Measurements from ENCODE around the gene TSPAN32. TPM values are rescaled to one million over a fixed set of nuclear protein-coding genes. Genes with fewer than 3 reads are reported as not detected.
A peak's percentile ranks its signal among the peaks of the same experiment; 100 is the strongest.

Gene TSPAN32
- total and polyA plus RNA-seq, 10 of the 15 experiments (the other 5 are each of a cell fraction or from before 2014, with no cell fraction given) = 0.08 TPM; not detected in 9

- H3K27me3 ChIP-seq (replicated peaks in 1 of 2; ENCODE audit: control insufficient read depth in 2 of 2, insufficient read depth in 2 of 2, low read length in 1 of 2) = no peaks in the 10 kb centered on the region; a peak in 2 of 4 replicates
- H3K4me2 ChIP-seq (ENCODE audit: control insufficient read depth, insufficient read depth) = peak overlapping the region; percentile 25; the same call in 1 of the 2 replicates
- intact Hi-C loops (cut with micrococcal nuclease; ENCODE audit: unreplicated experiment) = no loop called here
- H3K79me2 ChIP-seq (ENCODE audit: control insufficient read depth, insufficient read depth, low read length) = no peaks in the 10 kb centered on the region
- no peaks in the 10 kb centered on the region for H4K20me1 ChIP-seq (ENCODE audit: control insufficient read depth, insufficient read depth)
- H3K4me1 ChIP-seq (ENCODE audit: control insufficient read depth, insufficient read depth, low read length) = peaks cover 15% of the 10 kb centered on the region
- CTCF ChIA-PET = no interaction called here
- H3K36me3 ChIP-seq (ENCODE audit: control insufficient read depth in 2 of 2, insufficient read depth in 2 of 2, low read length in 1 of 2) = no peaks in the 10 kb centered on the region
- 5% methylated on average over 29 of the region's 89 CpGs for WGBS (ENCODE audit: insufficient coverage, insufficient replicate concordance, low lambda C conversion rate, missing lambda C conversion rate)
- in situ Hi-C loops (cut with MboI) = no loop called here
- ATAC-seq (no peak), FAIRE-seq (no peak), DNase-seq (ENCODE audit: low read depth, low spot score) (no peak)
- RAD21 ChIA-PET (ENCODE audit: unreplicated experiment) = no interaction called here
- no peaks in the 10 kb centered on the region; the same call in 2 of the 3 replicates for H3K9me3 ChIP-seq (replicated peaks; ENCODE audit: control insufficient read depth, insufficient read depth, low read length)
- POLR2A ChIA-PET = no interaction called here
- SMC1A ChIA-PET (ENCODE audit: uncharacterized antibody, unreplicated experiment) = no interaction called here
- H3K4me3 ChIP-seq = no peak overlapping the region
- BruUV-seq (replicated peaks) = no TSS peak
- H3K9ac ChIP-seq (ENCODE audit: control insufficient read depth, insufficient read depth, low read length) = no peak overlapping the region
- TF ChIP-seq ZBED1 (IDR thresholded peaks at IDR 0.05; ENCODE audit: borderline replicate concordance) (no peak), SUZ12 (IDR thresholded peaks at IDR 0.05; ENCODE audit: unreplicated experiment) (peak; percentile 41)
- H2AFZ ChIP-seq (ENCODE audit: control insufficient read depth, low read depth, low read length) = no peak overlapping the region
- no peak overlapping the region for H3K27ac ChIP-seq (ENCODE audit: control insufficient read depth, insufficient read depth)
Measured at GRCh38 chr11:2268729-2269600, 32.8 kb upstream of the TSPAN32 start.

GRCh38 chr11:2269601-2270321, 32.1 kb upstream of the TSPAN32 start:
- no peak for ATAC-seq
- peaks cover 15% of the 10 kb centered on the region for H3K4me1 ChIP-seq (ENCODE audit: control insufficient read depth, insufficient read depth, low read length)
- no peaks in the 10 kb centered on the region for H4K20me1 ChIP-seq (ENCODE audit: control insufficient read depth, insufficient read depth)
- POLR2A ChIA-PET = no interaction called here
- no peak for DNase-seq (ENCODE audit: low read depth, low spot score)
- no peak for FAIRE-seq
- H3K27me3 ChIP-seq (replicated peaks in 1 of 2; ENCODE audit: control insufficient read depth in 2 of 2, insufficient read depth in 2 of 2, low read length in 1 of 2) = no peaks in the 10 kb centered on the region; a peak in 2 of 4 replicates
- SMC1A ChIA-PET (ENCODE audit: uncharacterized antibody, unreplicated experiment) = no interaction called here
- intact Hi-C loops (cut with micrococcal nuclease; ENCODE audit: unreplicated experiment) (no loop called here), in situ Hi-C loops (cut with MboI) (no loop called here)
- WGBS (ENCODE audit: insufficient coverage, insufficient replicate concordance, low lambda C conversion rate, missing lambda C conversion rate) = 14% methylated on average over 60 of the region's 104 CpGs
- no peak overlapping the region for H2AFZ ChIP-seq (ENCODE audit: control insufficient read depth, low read depth, low read length)
- H3K4me2 ChIP-seq (ENCODE audit: control insufficient read depth, insufficient read depth) = peak overlapping the region; percentile 25; the same call in 1 of the 2 replicates
- H3K79me2 ChIP-seq (ENCODE audit: control insufficient read depth, insufficient read depth, low read length) = no peaks in the 10 kb centered on the region
- BruUV-seq (replicated peaks) = no TSS peak
- no peaks in the 10 kb centered on the region; the same call in 2 of the 3 replicates for H3K9me3 ChIP-seq (replicated peaks; ENCODE audit: control insufficient read depth, insufficient read depth, low read length)
- TF ChIP-seq HDAC6 (IDR thresholded peaks at IDR 0.05; ENCODE audit: unreplicated experiment) (peak; percentile 94), SREBF2 (IDR thresholded peaks at IDR 0.05; ENCODE audit: low read length) (no peak)
- no peak overlapping the region for H3K4me3 ChIP-seq
- H3K36me3 ChIP-seq (ENCODE audit: control insufficient read depth in 2 of 2, insufficient read depth in 2 of 2, low read length in 1 of 2) = no peaks in the 10 kb centered on the region
- no peak overlapping the region for H3K9ac ChIP-seq (ENCODE audit: control insufficient read depth, insufficient read depth, low read length)
- RAD21 ChIA-PET (ENCODE audit: unreplicated experiment) = no interaction called here
- H3K27ac ChIP-seq (ENCODE audit: control insufficient read depth, insufficient read depth) = no peak overlapping the region
- CTCF ChIA-PET = no interaction called here

All from GM12878 (cell line).